Lung microvascular endothelial cell (primary cell): ENCODE measurements around the gene ITPKA. TPM values are rescaled to one million over a fixed set of nuclear protein-coding genes. Genes with fewer than 3 reads are reported as not detected.
A peak's percentile ranks its signal among the peaks of the same experiment; 100 is the strongest.

Experiments
- DNase-seq, 2 donors: peaks; one replicate each; pipeline versions ENCODE4 v3.0.0 to v3.0.0-alpha.2; 2010; ENCODE audit warnings: low read depth in 2 of 2
- total RNA-seq: library from RNA; depleted of rRNA; stranded (reverse); fragments of >200 nt; gene quantifications from 2 replicates; pipeline ENCODE4 v1.2.1, GENCODE V29; 2014

ITPKA gene
- total RNA-seq, 1 donor from 2014 or later = 0.20 TPM

DNA sequence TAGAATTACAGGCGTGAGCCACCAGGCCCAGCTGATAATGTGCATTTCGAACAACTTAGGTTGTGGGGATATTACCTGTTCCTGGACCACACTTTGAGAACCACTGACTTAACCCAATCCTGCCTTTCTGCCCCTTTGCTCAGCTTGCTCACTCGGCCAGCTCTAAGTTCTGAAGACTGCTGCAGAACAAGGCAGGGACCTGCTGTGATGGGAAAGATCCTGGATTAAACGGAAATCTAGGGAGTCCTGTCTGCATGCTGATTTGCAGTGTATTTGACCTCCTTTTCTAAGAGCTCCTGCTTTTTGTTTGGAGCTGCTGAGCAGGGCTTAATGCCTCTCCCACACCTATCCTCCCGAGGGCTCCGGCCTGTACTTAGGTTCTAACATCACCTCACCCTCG lies 17.1 kb downstream of the ITPKA start:
- no peak for DNase-seq

DNA sequence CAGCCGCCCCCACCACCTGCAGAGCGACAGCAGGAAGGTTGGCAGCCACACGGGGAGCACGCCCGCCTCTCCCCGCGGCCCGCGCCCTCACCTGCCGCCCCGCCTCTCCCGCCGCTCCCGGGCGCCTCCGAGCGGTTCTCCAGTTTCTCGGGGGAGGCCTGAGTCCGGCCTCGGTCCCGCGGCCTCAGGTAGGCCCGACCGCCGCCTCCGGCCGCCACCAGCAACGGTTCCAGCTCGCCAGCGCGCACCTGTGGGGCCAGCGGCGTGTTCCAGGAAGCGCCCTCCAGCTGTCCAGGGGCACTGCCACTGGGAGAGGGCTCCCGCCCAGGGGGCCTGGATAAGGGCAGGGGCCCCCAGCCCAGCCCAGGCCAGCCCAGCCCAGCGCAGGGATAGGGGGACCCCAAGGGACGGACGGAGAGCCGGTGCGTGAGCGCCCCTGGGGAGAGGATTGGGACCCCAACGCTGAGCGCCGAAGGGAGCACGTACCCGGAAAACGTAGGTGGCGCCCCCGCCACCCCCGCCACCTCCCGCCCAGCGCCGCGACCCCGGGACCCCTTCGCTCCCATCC lies 17.7 kb downstream of the ITPKA start:
- DNase-seq = no peak

DNA sequence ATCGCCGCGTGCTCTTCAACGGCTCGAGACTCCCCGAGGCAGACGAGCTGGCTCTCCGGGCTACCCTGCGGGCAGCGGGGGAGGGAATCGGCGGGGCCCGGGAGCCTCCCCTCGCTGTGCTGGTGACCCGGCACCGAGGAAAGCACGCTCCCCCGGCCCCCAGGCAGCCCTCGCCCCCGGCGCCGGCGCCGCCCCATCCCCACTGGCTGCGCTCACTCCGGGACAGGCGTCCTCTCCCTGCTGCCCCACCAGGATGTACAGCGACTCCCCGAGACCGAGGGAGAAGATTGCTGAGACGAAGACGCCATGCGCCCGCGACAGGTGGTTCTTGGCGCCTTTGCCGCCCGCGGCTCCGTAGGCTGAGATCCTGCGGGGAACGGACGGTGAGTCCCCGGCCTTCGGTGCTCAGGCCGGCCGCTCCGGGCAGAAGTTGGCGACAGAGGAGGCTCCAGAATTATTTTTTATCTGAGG lies 18.3 kb downstream of the ITPKA start:
- DNase-seq = no peak

DNA sequence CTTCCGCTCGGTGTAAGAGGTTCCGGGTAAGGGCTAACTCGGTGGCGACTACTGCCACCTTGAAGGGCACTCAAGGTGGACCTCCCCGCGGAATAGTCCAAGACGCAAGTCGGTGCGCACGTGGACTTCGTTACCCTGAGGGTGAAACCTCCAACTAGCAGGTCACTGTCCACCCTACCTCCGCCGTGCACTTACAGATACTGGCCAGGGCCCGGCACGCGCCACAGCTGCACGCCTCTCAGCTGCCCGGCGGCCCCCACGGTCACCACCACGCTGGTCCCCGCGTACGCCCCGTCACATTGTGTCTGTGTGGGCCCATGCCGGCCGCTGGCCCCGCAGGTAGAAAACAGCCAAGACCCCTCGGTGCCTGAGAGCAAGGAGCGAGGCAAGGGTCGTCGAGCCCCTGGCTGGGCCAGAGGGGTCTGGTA lies 18.9 kb downstream of the ITPKA start:
- DNase-seq = no peak

DNA sequence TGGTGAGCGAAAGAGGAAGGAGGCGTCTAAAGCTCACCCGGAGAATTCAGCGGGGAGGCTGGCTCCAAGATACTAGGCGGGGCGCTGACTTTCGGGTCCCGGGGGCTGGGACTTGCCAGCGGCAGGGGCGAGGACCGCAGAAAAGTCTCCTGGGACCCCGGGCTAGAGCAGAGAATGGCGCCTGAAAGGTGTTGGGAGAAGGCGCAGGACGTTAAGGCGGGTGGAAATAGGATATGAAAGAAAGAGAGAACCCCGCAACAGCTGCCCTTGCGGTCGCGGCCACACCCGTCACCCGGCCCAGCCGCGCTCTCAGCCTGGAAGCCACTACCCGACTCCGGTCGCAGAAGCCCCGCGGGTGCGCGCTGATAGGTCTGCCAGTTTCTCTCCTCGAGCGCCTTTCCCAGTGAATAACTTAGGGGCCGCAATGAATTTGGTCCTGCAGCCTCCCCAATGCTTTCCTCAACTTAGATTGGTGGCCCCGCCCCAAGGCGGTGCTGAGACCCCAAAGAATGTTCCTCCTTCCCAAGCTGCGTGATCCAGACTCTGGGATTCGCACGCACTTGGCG lies 19.3 kb downstream of the ITPKA start:
- DNase-seq = no peak

DNA sequence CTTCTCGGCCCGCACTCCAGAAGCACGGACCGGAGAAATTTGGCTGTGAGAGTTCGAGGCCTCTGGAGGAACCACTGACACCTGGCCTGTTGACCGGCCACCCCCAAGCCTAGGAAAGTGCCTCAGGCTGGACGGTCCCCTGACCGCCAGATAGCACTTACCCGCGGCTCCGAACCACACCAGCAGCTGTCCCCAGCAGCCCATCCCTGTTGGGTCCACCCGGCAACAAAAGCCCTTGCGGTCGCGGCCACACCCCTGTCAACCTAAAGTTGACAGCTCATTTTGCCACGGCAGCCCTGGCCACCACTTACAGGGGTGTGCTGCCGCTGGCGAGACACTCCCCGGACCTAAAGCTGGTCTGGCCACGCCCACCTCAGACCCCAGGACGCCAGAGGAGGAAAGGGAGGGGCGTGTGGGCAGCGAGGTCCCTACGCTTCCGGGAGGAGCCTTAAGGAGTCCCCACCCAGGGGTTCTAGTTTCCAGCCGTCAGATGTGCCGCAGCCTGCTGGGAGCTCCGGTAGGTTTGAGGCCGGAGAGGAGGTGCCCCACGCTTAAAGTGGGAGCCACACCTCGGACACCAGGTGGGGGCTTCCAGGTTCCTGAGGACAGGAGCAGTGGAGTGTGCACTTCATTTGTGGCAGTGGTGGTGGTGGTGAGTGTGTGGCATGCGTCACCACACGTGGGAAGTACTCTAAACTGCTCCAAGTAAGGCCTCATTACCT lies 20.0 kb downstream of the ITPKA start, which contains the start of gene LTK:
LTK (minus strand) TSS at position 322 of the 722 bp plus-strand sequence; CDS start at position 204, 118 bp downstream.
- no peak for DNase-seq

DNA sequence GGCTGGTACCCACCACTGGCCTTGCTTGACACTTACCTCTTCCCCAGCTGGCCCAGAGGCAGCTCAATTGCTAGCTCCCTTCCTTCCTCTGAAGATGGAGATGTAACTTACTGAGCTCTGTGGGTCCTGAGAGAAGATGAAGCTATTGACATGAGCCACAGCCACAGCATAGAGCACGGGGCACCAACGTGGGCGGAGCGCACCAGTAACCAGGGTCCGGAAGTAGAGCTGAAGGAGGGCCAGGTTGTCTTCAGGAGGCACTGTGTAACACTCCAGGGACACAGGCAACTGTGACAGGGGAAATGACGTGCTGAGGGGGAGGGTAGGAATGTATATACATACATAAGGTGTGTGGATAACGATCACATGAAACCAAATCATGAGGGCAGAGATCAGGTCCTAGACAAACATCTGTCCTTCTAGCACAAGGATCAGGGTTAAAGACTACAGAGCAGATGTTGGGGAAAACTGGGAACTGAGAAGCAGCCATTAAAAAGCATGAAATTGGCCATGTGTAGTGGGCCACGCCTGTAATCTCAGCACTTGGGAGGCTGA lies 24.3 kb downstream of the ITPKA start:
- DNase-seq = no peak

DNA sequence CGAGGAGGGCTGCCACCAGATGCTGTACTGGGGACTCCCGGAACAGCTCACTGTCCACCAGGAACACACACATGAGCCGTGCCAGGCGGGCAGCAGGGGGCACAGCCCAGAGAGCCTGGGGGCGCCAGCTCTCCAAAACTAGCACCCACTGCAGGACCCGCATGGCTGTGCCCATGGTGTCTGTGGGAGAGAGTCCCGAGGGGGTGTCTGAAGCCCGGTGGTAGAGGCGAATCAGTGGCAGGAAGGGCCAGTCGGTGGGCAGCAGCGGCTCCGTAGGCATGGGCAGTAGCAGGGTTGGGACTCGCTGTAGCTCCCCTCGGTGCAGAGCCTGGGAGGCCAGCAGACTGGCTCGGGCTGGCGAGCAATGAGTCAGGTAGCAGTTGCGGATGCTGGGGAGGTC lies 27.0 kb downstream of the ITPKA start:
- no peak for DNase-seq

DNA sequence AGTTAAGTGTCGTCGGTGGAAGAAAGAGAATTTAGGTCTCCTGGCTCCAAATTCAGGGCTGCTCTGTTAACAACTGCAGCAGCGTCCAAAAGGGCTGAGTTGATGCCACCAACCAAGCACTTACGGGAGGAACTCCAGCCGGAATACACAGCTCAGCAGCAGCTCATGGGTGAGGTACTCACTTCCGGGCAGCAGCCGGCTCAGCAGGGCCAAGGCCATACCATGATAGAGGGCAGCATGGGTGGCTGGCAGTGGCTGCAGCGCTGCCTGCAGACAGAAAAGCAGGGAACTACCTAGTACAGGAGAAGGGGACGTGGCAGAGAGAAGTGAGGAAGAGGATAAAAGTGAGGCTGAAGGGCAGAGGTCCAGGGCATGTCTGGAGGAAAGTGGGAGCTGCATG lies 27.9 kb downstream of the ITPKA start:
- no peak for DNase-seq

DNA sequence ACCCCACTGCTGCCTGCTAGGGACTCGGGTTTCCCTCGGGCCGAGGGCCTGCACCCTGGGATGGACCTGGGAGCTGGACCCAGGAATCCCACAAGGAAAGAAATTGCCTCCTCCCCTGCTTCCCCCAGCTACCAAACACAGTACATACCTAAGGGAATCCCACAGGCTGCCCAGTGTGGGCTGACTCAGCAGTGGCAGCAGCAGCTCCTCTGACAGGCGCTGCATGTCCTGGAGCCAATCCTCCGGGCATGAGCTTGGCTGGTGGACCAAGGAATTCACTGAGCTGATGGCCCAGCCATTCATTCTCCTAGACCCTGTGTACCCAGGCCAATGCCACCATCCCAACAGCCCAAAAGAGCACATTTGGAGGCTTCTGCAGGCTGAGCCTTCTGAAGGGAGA lies 29.4 kb downstream of the ITPKA start:
- no peak for DNase-seq

DNA sequence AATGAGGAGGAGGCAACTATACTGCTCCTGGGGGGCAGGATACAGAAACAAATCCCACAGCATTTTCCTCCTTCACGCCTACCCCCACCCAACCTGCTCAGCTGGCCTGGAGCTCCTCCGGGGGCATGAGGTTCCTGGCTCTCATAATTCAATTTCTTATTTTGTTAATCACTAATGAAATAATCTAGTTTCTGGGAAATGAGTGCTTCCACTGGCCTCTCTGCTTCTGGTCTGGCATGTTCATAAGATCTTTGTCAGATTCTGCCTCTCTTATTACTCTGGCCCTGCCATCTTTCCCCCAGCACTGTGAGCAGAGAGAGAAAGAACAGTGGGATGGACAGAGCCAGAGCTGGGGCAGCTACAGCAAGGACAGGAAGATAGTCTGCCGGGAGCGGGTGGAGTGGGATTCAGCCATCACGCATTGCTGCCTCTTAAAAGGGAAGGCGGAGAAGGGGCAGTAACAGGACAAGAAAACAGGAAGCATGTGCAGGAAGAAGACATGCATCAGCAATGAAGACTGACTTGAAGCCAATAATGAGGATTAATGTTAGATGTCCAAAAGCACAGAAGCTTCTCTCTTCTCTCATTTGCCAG lies 36.8 kb downstream of the ITPKA start:
- peak; percentile 28 to 74 for DNase-seq

DNA sequence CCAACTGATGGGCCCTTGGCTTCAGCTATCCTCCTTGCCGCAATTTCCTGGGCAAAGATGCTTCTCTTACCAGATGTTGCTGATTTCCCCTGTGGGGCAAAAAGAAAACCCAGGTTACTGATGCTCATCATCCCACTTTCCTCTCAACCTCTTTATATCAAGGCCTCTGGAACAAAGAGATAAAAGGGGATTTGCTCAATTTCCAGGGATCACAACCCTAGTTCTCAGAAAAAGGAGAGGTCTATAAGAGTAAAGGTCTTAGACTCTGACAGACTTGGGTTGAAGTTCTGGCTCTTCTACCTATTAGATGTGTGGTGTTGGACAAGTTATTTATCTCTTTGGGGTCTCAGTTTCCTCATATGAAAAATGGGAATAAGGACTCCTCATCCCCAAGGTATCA lies 41.9 kb downstream of the ITPKA start:
- no peak for DNase-seq

DNA sequence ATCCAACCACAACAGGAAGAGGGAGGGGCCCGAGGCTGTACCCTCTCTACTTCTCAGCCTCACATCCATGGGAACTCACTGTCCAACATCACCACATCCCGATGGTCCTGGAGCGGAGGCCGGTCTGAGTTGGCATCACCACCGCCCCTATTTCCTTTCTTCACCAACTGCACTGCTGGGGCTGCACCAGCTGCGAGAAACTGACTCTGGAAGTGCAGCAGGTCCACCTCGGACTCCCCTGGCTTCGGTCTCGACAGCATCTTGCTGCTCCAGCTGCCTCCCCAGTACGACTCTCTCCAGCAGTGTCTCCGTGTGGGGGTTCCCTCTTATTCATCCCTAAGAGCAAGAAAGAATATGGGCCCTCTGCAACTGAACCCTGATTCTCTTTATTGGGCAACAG lies 43.2 kb downstream of the ITPKA start:
- no peak for DNase-seq

DNA sequence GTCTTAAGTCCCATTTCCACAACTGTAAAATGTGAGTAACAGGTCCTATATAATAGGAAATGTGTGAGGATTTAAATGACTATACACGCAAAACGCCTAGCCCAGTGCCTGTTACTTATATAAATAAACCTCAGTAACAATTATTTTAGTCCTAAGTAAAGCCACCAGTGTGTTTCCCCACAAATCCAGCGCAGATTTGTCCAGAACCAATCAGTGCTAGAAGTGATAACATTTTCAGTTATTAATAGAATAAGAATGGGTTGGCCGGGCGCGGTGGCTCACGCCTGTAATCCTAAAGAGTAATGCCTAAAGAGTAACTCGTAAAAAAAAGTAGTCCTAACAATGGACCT lies 49.8 kb downstream of the ITPKA start:
- no peak for DNase-seq

DNA sequence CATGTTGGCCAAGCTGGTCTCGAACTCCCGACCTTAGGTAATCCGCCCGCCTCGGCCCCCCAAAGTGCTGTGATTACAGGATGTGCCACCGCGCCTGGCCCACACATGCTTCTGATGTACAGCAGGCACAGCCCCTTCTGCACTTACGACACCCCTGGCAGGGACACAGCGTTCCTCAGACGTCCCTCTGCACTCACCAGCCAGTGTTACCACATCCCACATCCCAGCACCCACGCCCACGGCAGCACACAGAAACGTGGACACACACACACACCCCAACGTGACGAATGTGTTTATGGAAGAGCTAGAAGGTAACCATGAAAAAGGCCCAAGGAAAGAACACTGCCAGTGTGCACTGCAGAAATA lies 51.0 kb downstream of the ITPKA start:
- DNase-seq = no peak

DNA sequence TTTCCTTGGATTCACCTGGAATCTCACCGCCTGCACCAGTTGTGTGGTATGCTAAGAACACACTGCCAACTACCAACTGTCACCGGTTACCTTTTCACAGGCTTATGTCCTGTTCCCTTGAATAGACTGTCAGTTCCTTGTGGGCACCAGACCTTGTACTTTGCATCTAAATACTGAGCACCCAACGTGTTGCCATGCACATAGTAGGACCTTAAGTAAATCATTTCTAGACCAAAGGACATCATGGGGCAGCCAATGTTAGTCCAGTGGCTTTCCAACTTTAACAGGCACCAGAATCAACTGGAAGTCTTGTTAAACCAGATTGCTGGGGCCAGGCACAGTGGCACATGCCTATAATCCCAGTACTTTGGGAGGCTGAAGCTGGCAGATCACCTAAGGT lies 51.5 kb downstream of the ITPKA start:
- DNase-seq = no peak

DNA sequence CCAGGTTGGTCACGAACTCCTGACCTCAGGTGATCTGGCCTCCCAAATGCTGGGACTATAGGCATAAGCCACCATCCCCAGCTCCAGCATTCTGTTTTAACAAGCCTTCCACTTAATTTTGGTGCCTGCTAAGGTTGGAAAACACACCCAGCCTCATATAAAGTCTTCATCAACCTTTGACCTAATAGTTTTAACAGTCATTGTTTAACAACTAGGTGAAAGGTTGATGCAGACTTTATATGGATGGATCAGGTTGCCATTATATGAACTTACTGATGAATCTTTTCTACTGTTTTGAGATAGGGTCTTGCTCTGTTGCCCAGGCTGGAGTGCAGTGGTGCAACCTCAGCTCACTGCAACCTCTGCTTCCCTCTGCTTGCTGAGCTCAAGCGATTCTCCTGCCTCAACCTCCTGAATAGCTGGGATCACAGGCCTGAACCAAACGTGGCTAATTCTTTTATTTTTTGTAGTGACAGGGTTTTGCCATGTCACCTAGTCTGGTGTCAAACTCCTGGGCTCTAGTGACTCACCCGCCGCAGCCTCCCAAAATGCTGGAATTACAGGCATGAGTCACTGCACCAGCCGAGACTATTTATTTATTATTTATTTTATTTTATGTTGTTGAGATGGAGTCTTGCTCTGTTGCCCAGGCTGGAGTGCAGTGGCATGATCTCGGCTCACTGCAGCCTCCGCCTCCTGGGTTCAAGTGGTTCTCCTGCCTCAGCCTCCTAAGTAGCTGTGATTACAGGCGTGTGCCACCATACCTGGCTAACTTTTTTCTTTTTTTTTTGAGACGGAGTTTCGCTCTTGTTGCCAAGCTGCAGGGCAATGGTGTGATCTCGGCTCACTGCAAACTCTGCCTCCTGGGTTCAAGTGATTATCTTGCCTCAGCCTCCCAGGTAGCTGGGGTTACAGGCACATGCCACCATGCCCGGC lies 53.4 kb downstream of the ITPKA start:
- DNase-seq = peak in 1 of 2 donors; percentile 41

DNA sequence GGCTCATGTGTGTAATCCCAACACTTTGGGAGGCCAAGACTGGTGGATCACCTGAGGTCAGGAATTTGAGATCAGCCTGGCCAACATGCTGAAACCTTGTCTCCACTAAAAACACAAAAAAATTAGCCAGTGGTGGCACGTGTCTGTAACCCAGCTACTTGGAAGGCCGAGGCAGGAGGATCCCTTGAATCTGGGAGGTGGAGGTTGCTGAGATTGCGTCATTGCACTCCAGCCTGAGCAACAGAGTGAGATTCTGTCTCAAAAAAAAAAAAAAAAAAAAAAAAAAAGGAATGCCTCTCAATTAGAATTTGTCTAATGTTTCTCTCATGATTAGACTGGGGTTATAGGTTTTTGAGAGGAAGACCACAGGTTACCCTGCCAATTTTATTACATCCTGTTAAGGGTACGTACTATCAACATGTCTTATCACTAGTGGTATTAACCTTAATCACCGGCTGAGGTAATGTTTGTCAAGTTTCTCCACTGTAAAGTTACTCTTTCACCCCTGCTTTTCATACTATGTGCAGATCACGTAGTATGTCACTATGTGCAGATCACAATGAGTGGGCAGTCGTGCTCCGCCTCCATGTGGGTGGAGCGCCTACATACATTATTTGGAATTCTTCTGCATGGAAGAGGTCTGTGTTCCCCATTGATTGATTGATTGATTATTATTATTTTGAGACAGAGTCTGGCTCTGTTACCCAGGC lies 56.5 kb downstream of the ITPKA start:
- no peak for DNase-seq
